Parathyroid adenoma (tissue), 2 donors: ENCODE data around the gene KIF13A.
"Not testable (repeated sequence)": the region's sequence is repeated elsewhere in the genome, so short reads cannot be mapped to it uniquely, and the experiment has no call there.

Experiments used
- H2AFZ ChIP-seq: fragments of 300-600 bp; sonication (generic); one replicate; pipeline ENCODE4 v1.7.0; 2017; ENCODE audit warnings: antibody characterized with exemption, mild to moderate bottlenecking
- H3K27ac ChIP-seq: fragments of 300-600 bp; sonication (generic); one replicate; pipeline ENCODE4 v1.7.0; 2017
- H3K27me3 ChIP-seq: fragments of 300-600 bp; sonication (generic); one replicate; pipeline ENCODE4 v1.7.0; 2017; ENCODE audit warnings: low read length; ENCODE audit not compliant: control insufficient read depth, insufficient read depth
- H3K36me3 ChIP-seq: fragments of 300-600 bp; sonication (generic); one replicate; pipeline ENCODE4 v1.7.0; 2017; ENCODE audit warnings: low read length; ENCODE audit not compliant: control insufficient read depth, insufficient read depth
- H3K4me1 ChIP-seq: fragments of 300-600 bp; sonication (generic); one replicate; pipeline ENCODE4 v1.7.0; 2017; ENCODE audit warnings: control low read depth
- H3K4me2 ChIP-seq: fragments of 300-600 bp; sonication (generic); one replicate; pipeline ENCODE4 v1.7.0; 2017; ENCODE audit warnings: low read length
- H3K4me3 ChIP-seq: fragments of 300-600 bp; sonication (generic); one replicate; pipeline ENCODE4 v1.7.0; 2017; ENCODE audit warnings: low read depth, low read length
- H3K79me2 ChIP-seq: fragments of 300-600 bp; sonication (generic); one replicate; pipeline ENCODE4 v1.7.0; 2017; ENCODE audit warnings: control low read depth
- H3K9ac ChIP-seq: fragments of 300-600 bp; sonication (generic); one replicate; pipeline ENCODE4 v1.7.0; 2017; ENCODE audit warnings: mild to moderate bottlenecking
- H3K9me3 ChIP-seq: fragments of 300-600 bp; sonication (generic); one replicate; pipeline ENCODE4 v1.7.0; 2017; ENCODE audit warnings: low read length; ENCODE audit not compliant: control insufficient read depth
- TF ChIP-seq, protein P1 (sequence below): fragments of 300-600 bp; sonication (generic); IDR thresholded peaks from one replicate; pipeline ENCODE4 v1.7.0; 2017; ENCODE audit warnings: antibody characterized with exemption, mild to moderate bottlenecking
- donor health status: primary hyperparathyroidism.

Gene KIF13A

DNA sequence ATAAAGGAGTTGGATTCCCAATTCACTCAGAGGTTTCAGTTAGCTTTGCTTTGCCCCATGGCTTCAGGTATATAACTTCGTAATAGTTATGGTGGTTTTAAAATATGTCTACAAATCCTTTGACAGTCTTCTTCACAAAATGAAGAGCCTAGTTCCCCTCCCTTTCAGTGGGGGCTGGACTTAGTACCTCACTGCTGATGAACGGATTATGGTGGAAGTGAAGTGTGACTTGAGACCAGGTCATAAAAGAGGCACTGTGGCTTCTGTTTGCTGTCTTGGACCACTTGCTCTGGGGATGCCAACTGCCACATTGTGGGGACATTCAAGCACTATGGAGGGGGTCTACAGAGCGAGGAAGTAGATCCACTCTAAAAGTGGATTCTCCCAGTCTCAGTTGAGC, 233.2 kb downstream of the KIF13A start:
- Histone ChIP-seq H3K79me2 (no peaks in the 10 kb centered on the region), H3K36me3 (no peaks in the 10 kb centered on the region), H3K9me3 (no peaks in the 10 kb centered on the region), H3K4me2 (no peak overlapping the region), H3K4me3 (no peak overlapping the region), H3K27me3 (no peaks in the 10 kb centered on the region), H3K4me1 (peaks cover 4% of the 10 kb centered on the region), H3K9ac (no peak overlapping the region), H3K27ac (no peak overlapping the region), H2AFZ (no peak overlapping the region)
- TF ChIP-seq, protein P1, sequence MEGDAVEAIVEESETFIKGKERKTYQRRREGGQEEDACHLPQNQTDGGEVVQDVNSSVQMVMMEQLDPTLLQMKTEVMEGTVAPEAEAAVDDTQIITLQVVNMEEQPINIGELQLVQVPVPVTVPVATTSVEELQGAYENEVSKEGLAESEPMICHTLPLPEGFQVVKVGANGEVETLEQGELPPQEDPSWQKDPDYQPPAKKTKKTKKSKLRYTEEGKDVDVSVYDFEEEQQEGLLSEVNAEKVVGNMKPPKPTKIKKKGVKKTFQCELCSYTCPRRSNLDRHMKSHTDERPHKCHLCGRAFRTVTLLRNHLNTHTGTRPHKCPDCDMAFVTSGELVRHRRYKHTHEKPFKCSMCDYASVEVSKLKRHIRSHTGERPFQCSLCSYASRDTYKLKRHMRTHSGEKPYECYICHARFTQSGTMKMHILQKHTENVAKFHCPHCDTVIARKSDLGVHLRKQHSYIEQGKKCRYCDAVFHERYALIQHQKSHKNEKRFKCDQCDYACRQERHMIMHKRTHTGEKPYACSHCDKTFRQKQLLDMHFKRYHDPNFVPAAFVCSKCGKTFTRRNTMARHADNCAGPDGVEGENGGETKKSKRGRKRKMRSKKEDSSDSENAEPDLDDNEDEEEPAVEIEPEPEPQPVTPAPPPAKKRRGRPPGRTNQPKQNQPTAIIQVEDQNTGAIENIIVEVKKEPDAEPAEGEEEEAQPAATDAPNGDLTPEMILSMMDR = no peak

DNA sequence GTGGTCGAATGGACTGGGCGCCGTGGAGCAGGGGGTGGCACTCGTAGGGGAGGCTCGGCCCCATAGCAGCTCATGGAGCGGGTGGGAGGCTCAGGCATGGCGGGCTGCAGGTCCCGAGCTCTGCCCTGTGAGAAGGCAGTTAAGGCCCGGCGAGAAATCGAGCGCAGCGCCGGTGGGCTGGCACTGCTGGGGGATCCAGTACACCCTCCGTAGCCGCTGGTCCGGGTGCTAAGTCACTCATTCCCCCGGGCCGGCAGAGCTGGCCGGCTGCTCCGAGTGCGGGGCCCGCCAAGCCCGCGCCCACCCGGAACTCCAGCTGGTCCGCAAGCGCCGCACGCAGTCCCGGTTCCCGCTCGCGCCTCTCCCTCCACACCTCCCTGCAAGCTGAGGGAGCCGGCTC, 242.1 kb downstream of the KIF13A start:
- H3K9me3 ChIP-seq, H3K4me2 ChIP-seq, H3K36me3 ChIP-seq, H2AFZ ChIP-seq, H3K4me3 ChIP-seq, H3K4me1 ChIP-seq, H3K27ac ChIP-seq, H3K79me2 ChIP-seq, H3K9ac ChIP-seq, H3K27me3 ChIP-seq: not testable (repeated sequence)

DNA sequence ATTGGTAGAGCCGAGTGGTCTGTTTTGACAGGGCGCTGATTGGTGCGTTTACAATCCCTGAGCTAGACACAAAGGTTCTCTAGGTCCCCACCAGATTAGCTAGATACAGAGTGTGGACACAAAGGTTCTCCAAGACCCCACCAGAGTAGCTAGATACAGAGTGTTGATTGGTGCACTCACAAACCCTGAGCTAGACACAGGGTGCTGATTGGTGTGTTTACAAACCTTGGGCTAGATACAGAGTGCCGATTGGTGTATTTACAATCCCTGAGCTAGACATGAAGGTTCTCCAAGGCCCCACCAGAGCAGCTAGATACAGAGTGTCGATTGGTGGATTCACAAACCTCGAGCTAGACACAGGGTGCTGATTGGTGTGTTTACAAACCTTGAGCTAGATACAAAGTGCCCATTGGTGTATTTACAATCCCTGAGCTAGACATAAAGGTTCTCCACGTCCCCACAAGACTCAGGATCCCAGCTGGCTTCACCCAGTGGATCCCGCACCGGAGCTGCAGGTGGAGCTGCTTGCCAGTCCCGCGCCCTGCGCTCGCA, 242.6 kb downstream of the KIF13A start:
- H2AFZ ChIP-seq, H3K4me1 ChIP-seq, H3K9me3 ChIP-seq, H3K27me3 ChIP-seq, H3K36me3 ChIP-seq, H3K79me2 ChIP-seq, H3K4me2 ChIP-seq, H3K4me3 ChIP-seq, H3K27ac ChIP-seq, H3K9ac ChIP-seq: not testable (repeated sequence)

DNA sequence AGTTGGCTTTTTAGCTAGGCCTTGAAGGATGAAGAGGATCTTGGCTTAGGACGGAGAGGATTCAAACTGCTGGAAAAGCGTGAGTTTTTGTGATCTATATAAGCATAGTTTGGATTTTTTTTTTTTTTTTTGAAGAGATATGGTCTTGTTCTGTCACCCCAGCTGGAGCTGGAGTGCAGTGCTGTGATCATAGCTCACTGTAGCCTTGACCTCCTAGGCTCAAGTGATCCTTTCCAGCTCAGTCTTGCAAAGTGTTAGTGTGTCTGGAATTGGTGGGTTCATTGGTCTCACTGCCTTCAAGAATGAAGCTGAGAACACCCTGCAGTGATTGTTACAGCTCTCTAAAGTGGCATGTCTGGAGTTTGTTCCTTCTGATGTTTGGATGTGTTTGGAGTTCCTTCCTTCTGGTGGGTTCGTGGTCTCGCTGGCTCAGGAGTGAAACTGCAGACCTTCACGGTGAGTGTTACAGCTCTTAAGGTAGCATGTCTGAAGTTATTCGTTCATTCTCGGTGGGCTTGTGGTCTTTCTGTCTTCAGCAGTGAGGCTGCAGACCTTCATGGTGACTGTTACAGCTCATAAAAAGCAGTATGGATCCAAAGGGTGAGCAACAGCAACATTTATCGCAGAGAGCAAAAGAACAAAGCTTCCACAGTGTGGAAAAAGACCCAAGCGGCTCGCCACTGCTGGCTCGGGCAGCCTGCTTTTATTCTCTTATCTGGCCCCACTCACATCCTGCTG, 243.2 kb downstream of the KIF13A start:
- Histone ChIP-seq H3K9ac (no peak overlapping the region), H2AFZ (no peak overlapping the region), H3K4me2 (no peak overlapping the region), H3K27ac (no peak overlapping the region), H3K27me3 (no peaks in the 10 kb centered on the region), H3K4me3 (no peak overlapping the region), H3K36me3 (no peaks in the 10 kb centered on the region), H3K9me3 (no peaks in the 10 kb centered on the region), H3K79me2 (no peaks in the 10 kb centered on the region), H3K4me1 (no peaks in the 10 kb centered on the region)
- TF ChIP-seq, protein P1 = no peak

DNA sequence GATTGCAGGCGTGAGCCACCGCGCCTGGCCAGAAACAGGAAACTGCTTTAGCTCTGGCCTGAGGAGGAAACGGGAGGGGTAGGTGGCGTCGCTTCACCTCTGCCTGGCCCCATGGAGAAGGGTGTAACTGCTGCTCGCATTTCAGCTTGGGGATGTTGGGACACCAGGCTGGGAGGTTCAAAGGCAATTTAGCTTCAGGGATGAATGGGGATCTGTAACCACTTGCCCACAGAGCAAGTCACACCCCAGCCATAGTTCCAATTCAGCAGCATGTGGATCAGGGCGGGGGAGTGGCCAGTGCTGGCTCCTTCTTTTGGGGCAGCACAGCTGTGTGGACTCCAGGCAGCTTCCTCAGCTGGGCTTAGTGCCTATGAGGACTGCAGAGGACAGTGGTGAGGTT, 245.9 kb downstream of the KIF13A start:
- Histone ChIP-seq H2AFZ (no peak overlapping the region), H3K9ac (no peak overlapping the region), H3K4me3 (no peak overlapping the region), H3K27me3 (no peaks in the 10 kb centered on the region), H3K4me1 (no peaks in the 10 kb centered on the region), H3K9me3 (no peaks in the 10 kb centered on the region), H3K79me2 (no peaks in the 10 kb centered on the region), H3K36me3 (no peaks in the 10 kb centered on the region), H3K27ac (no peak overlapping the region), H3K4me2 (no peak overlapping the region)
- TF ChIP-seq, protein P1 = no peak
